Measurements from ENCODE around the gene MAX. TPM values are rescaled to one million over a fixed set of nuclear protein-coding genes. Genes with fewer than 3 reads are reported as not detected.

The MAX gene
- 10 to 100 TPM; 44.3 to 49.0 TPM for total RNA-seq
- 36.4 TPM for polyA plus RNA-seq (2013, experiment 1 of 2)
- polyA plus RNA-seq (2013, experiment 2 of 2): 30.5 TPM
- long read RNA-seq, experiment 1, partial matches to known transcripts: 0 of 8 reads
- long read RNA-seq, experiment 1, other reads (novel, unspliced or antisense): 6 of 8 reads
- long read RNA-seq, experiment 2, transcript MAX-204 (4 exons, 1,973 nt): major isoform, 41 of 78 reads
- long read RNA-seq, experiment 2, transcript MAX-205 (5 exons, 1,546 nt): minor isoform, 17 of 78 reads
- long read RNA-seq, experiment 2, partial matches to known transcripts: 4 of 78 reads
- long read RNA-seq, experiment 2, other reads (novel, unspliced or antisense): 11 of 78 reads
- long read RNA-seq, experiment 3, transcript MAX-204 (4 exons, 1,973 nt): major isoform, 13 of 30 reads
- long read RNA-seq, experiment 3, transcript MAX-205 (5 exons, 1,546 nt): minor isoform, 5 of 30 reads
- long read RNA-seq, experiment 3, partial matches to known transcripts: 0 of 30 reads
- long read RNA-seq, experiment 3, other reads (novel, unspliced or antisense): 9 of 30 reads
- long read RNA-seq, experiment 4, transcript MAX-205 (5 exons, 1,546 nt): minor isoform, 9 of 35 reads
- long read RNA-seq, experiment 4, transcript MAX-204 (4 exons, 1,973 nt): major isoform, 13 of 35 reads
- long read RNA-seq, experiment 4, partial matches to known transcripts: 0 of 35 reads
- long read RNA-seq, experiment 4, other reads (novel, unspliced or antisense): 9 of 35 reads

- H3K4me3 Mint-ChIP-seq: peak within 1 kb of the TSS; percentile 83
- H3K9me3 ChIP-seq (ENCODE audit: control insufficient read depth, low read length): no peaks in the 10 kb centered on the region
- H3K4me3 ChIP-seq (ENCODE audit: low read length): peak within 1 kb of the TSS; percentile 91
- H3K27ac ChIP-seq (ENCODE audit: low read depth, low read length): peak within 1 kb of the TSS; percentile 50
- DNase-seq: peak; percentile 99
- peaks cover 14% of the 10 kb centered on the region for H3K27me3 ChIP-seq (ENCODE audit: control insufficient read depth, insufficient read depth, low read length, poor library complexity, severe bottlenecking)
- no peak for TF ChIP-seq CTCF (conservative IDR thresholded peaks at IDR 0.05)
- H3K27ac Mint-ChIP-seq: peak within 1 kb of the TSS; percentile 93
- H3K36me3 ChIP-seq (ENCODE audit: control insufficient read depth, insufficient read depth, low read length): peaks cover 15% of the 10 kb centered on the region
- no peaks in the 10 kb centered on the region for H3K4me1 ChIP-seq (ENCODE audit: control insufficient read depth, insufficient read depth, low read length)
- peaks cover 6% of the 10 kb centered on the region for H3K36me3 Mint-ChIP-seq (ENCODE audit: low read depth)
- H3K27me3 Mint-ChIP-seq (ENCODE audit: insufficient read depth): peaks cover 16% of the 10 kb centered on the region
- H3K9ac ChIP-seq (ENCODE audit: extremely low read depth, low read length, poor library complexity, severe bottlenecking): peak within 1 kb of the TSS; percentile 72
- peaks cover 11% of the 10 kb centered on the region for H3K4me1 Mint-ChIP-seq
- H3K9me3 Mint-ChIP-seq: no peaks in the 10 kb centered on the region
- WGBS, 2 experiments (ENCODE audit: insufficient coverage in 1 of 2, insufficient read length in 1 of 2): 0% methylated on average over 44 of the region's 61 CpGs; no CpG with 5 or more reads in 1 of the 2 experiments
Observed at GRCh38 chr14:65102441-65103149, at the start of gene MAX. TSS of gene MAX (minus strand) at chr14:65102517. CDS start at chr14:65102339, 178 bp downstream.

- Mint-ChIP-seq H3K27me3 (ENCODE audit: insufficient read depth) (no peaks in the 10 kb centered on the region), H3K36me3 (ENCODE audit: low read depth) (no peaks in the 10 kb centered on the region), H3K27ac (no peak overlapping the region), H3K4me1 (peaks cover 9% of the 10 kb centered on the region), H3K4me3 (no peak overlapping the region), H3K9me3 (no peaks in the 10 kb centered on the region)
- Histone ChIP-seq H3K27me3 (ENCODE audit: control insufficient read depth, insufficient read depth, low read length, poor library complexity, severe bottlenecking) (no peaks in the 10 kb centered on the region), H3K9me3 (ENCODE audit: control insufficient read depth, low read length) (no peaks in the 10 kb centered on the region), H3K4me3 (ENCODE audit: low read length) (no peak overlapping the region), H3K4me1 (ENCODE audit: control insufficient read depth, insufficient read depth, low read length) (no peaks in the 10 kb centered on the region), H3K27ac (ENCODE audit: low read depth, low read length) (no peak overlapping the region), H3K36me3 (ENCODE audit: control insufficient read depth, insufficient read depth, low read length) (no peaks in the 10 kb centered on the region), H3K9ac (ENCODE audit: extremely low read depth, low read length, poor library complexity, severe bottlenecking) (no peak overlapping the region)
- no peak for TF ChIP-seq CTCF (conservative IDR thresholded peaks at IDR 0.05)
- DNase-seq: no peak
- 92 to 97% methylated on average over 6 of the region's 6 CpGs for WGBS, 2 experiments (ENCODE audit: insufficient coverage in 1 of 2, insufficient read length in 1 of 2)
Observed at GRCh38 chr14:65151609-65151956, 49.3 kb upstream of the MAX start.

- no peak overlapping the region for H3K27ac ChIP-seq (ENCODE audit: low read depth, low read length)
- DNase-seq: no peak
- no peak overlapping the region for H3K9ac ChIP-seq (ENCODE audit: extremely low read depth, low read length, poor library complexity, severe bottlenecking)
- peaks cover 12% of the 10 kb centered on the region for H3K4me1 Mint-ChIP-seq
- H3K36me3 Mint-ChIP-seq (ENCODE audit: low read depth): no peaks in the 10 kb centered on the region
- no peaks in the 10 kb centered on the region for H3K27me3 Mint-ChIP-seq (ENCODE audit: insufficient read depth)
- no peak overlapping the region for H3K4me3 ChIP-seq (ENCODE audit: low read length)
- no peak overlapping the region for H3K27ac Mint-ChIP-seq
- H3K9me3 Mint-ChIP-seq: no peaks in the 10 kb centered on the region
- H3K36me3 ChIP-seq (ENCODE audit: control insufficient read depth, insufficient read depth, low read length): no peaks in the 10 kb centered on the region
- no peaks in the 10 kb centered on the region for H3K4me1 ChIP-seq (ENCODE audit: control insufficient read depth, insufficient read depth, low read length)
- 86 to 96% methylated on average over 4 to 8 of the region's 8 CpGs for WGBS, 2 experiments (ENCODE audit: insufficient coverage in 1 of 2, insufficient read length in 1 of 2)
- no peaks in the 10 kb centered on the region for H3K9me3 ChIP-seq (ENCODE audit: control insufficient read depth, low read length)
- H3K4me3 Mint-ChIP-seq: no peak overlapping the region
- no peaks in the 10 kb centered on the region for H3K27me3 ChIP-seq (ENCODE audit: control insufficient read depth, insufficient read depth, low read length, poor library complexity, severe bottlenecking)
- TF ChIP-seq CTCF (conservative IDR thresholded peaks at IDR 0.05): no peak
Observed at GRCh38 chr14:65150898-65151608, 48.7 kb upstream of the MAX start.
